ENCODE measurements around the gene CNOT10. TPM values are rescaled to one million over a fixed set of nuclear protein-coding genes. Genes with fewer than 3 reads are reported as not detected.

CNOT10 gene
- total RNA-seq, 1 donor from 2014 or later: 28.7 TPM

DNA sequence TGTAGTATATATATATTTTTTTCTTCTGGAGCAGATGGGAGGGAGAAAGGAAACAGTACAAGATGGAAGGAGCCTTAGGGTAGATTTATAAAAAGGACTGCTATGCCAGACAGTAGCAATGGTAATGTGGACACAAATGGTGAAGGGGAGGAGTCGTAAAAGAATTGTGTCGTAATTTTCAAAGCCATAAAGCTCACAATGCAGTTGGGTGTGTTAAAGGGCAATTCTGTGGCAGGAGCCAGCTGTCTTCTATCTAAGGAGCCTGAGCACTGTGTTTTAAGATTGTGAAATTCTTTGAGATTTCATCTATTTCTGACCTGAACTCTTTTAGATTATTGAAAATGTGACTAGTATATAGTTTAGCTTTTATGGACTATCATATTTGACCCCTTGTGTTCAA lies 58.9 kb downstream of the CNOT10 start:
- H3K27ac ChIP-seq: no peak overlapping the region
- no peak for DNase-seq (ENCODE audit: extremely low spot score in 2 of 2)
- no peak overlapping the region for H3K4me3 ChIP-seq
- intact Hi-C loops (cut with DNase I): no loop called here
- no peak for TF ChIP-seq POLR2AphosphoS5 (IDR thresholded peaks at IDR 0.05; ENCODE audit: insufficient read depth in 1 of 2, low read depth in 1 of 2)
- H3K9me3 ChIP-seq: no peaks in the 10 kb centered on the region
- H3K27me3 ChIP-seq: no peaks in the 10 kb centered on the region
- no peaks in the 10 kb centered on the region for H3K4me1 ChIP-seq
- H3K36me3 ChIP-seq: peaks cover 0 to 20% of the 10 kb centered on the region in 2 donors

DNA sequence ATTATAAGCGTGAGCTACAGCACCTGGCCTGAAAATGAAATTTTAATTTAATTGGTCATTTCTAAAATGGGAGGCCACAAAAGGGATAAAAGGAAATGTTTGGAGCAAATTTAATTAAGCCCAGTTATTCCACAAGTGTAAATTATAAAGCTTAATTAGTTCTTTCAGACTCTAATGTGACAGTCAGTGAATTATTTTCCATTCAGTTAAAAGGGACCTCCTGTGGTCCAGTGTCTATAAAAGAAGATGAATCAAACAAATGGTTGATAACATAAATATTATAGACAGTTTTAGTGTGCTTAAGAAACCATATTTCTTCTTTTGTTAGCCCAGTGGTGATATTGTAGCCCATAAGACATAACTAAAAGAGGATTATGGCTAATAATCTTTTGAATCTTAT lies 66.4 kb downstream of the CNOT10 start:
- no peaks in the 10 kb centered on the region for H3K4me1 ChIP-seq
- intact Hi-C loops (cut with DNase I): no loop called here
- H3K27ac ChIP-seq: no peak overlapping the region
- no peak overlapping the region for H3K4me3 ChIP-seq
- no peak for TF ChIP-seq POLR2AphosphoS5 (IDR thresholded peaks at IDR 0.05; ENCODE audit: insufficient read depth in 1 of 2, low read depth in 1 of 2)
- no peak for TF ChIP-seq POLR2A (IDR thresholded peaks at IDR 0.05)
- TF ChIP-seq, protein P1, sequence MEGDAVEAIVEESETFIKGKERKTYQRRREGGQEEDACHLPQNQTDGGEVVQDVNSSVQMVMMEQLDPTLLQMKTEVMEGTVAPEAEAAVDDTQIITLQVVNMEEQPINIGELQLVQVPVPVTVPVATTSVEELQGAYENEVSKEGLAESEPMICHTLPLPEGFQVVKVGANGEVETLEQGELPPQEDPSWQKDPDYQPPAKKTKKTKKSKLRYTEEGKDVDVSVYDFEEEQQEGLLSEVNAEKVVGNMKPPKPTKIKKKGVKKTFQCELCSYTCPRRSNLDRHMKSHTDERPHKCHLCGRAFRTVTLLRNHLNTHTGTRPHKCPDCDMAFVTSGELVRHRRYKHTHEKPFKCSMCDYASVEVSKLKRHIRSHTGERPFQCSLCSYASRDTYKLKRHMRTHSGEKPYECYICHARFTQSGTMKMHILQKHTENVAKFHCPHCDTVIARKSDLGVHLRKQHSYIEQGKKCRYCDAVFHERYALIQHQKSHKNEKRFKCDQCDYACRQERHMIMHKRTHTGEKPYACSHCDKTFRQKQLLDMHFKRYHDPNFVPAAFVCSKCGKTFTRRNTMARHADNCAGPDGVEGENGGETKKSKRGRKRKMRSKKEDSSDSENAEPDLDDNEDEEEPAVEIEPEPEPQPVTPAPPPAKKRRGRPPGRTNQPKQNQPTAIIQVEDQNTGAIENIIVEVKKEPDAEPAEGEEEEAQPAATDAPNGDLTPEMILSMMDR (IDR thresholded peaks at IDR 0.05): no peak
- DNase-seq (ENCODE audit: extremely low spot score in 2 of 2): no peak
- H3K27me3 ChIP-seq: no peaks in the 10 kb centered on the region
- peaks cover 0 to 11% of the 10 kb centered on the region in 2 donors for H3K36me3 ChIP-seq
- H3K9me3 ChIP-seq: no peaks in the 10 kb centered on the region

DNA sequence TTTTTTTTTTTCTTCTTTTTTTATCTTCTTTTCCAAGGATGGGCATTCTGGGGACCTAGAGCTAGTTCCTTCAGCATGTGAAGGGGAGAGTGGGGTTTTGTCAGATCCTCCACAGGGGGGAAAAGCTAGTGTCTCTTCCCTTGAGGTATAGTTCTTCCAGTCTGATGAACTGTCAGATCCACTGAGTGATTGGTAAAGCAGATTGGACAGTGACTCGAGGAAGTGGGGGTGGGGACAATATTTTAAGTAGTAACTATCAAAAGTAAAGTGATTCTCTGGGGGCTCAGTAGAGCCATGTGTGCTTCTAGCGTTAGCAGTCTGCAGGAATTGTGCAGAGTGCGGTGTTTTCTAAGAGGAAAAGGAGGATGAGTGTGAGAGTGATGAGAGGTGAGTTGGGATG lies 70.8 kb downstream of the CNOT10 start:
- Histone ChIP-seq H3K27me3 (no peaks in the 10 kb centered on the region), H3K4me1 (no peaks in the 10 kb centered on the region), H3K9me3 (no peaks in the 10 kb centered on the region), H3K27ac (no peak overlapping the region), H3K36me3 (peaks cover 0 to 8% of the 10 kb centered on the region in 2 donors), H3K4me3 (no peak overlapping the region)
- DNase-seq (ENCODE audit: extremely low spot score in 2 of 2): no peak
- intact Hi-C loops (cut with DNase I): no loop called here
- TF ChIP-seq POLR2A (IDR thresholded peaks at IDR 0.05): no peak
- no peak for TF ChIP-seq POLR2AphosphoS5 (IDR thresholded peaks at IDR 0.05; ENCODE audit: insufficient read depth in 1 of 2, low read depth in 1 of 2)
- TF ChIP-seq, protein P1 (IDR thresholded peaks at IDR 0.05): no peak

DNA sequence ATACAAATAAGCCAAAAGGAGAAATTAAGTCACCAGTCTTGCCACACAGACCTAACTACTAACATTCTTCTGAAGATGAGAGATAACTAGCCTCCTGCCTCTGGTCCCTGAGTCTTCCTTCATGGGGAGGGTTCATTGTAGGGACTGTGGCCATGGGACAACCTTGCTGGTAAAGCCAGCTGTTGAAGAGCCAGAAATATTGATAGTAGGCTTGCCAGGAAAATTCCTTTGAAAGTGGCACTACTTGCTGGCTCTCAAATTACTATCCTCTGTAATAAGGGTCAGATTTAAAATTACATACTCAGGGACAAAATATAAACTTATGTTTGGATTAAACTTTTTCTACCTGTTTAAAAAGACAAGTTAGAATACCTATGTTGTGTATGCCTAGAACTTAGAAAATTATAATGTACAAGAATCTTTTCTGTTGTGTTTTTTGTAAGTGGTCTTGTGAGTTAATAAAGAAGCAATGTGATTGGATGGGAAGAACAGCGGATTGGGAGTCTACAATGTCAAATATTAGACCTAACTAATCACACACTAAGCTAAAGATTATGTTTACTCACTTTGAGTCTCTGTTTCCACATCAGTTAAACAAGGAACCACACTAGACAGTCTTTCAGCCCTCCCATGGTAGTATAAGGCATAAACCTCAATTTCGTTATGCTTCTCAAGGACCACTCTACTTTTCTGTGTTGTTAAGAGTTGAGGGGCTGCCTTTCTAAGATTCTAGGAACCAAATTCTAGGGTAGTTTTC lies 72.8 kb downstream of the CNOT10 start:
- no peaks in the 10 kb centered on the region for H3K27me3 ChIP-seq
- H3K27ac ChIP-seq: no peak overlapping the region
- H3K4me1 ChIP-seq: no peaks in the 10 kb centered on the region
- H3K9me3 ChIP-seq: no peaks in the 10 kb centered on the region
- DNase-seq (ENCODE audit: extremely low spot score in 2 of 2): no peak
- H3K36me3 ChIP-seq: peaks cover 0 to 9% of the 10 kb centered on the region in 2 donors
- H3K4me3 ChIP-seq: no peak overlapping the region
- TF ChIP-seq, protein P1 (IDR thresholded peaks at IDR 0.05): no peak
- TF ChIP-seq POLR2A (IDR thresholded peaks at IDR 0.05): no peak
- no peak for TF ChIP-seq POLR2AphosphoS5 (IDR thresholded peaks at IDR 0.05; ENCODE audit: insufficient read depth in 1 of 2, low read depth in 1 of 2)
- intact Hi-C loops (cut with DNase I): no loop called here

DNA sequence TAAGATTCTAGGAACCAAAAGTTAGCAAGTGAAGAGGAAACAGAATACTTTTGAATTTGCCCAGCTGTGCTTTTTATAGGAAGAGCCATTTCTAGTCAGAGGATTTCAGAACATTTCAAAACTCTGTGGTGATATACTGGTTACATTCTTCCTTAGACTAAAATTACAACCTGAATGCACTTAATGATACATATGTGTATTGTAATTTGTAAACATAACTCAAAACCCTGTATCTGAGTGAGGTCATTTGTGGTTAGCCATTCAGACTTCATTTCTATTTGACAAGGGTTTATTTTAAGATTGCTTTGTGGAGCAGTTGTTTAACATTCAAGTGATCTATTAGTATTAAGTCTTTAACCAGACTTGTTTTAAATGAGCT lies 73.4 kb downstream of the CNOT10 start:
- no peaks in the 10 kb centered on the region for H3K4me1 ChIP-seq
- H3K27me3 ChIP-seq: no peaks in the 10 kb centered on the region
- no peaks in the 10 kb centered on the region for H3K9me3 ChIP-seq
- peaks cover 0 to 13% of the 10 kb centered on the region in 2 donors for H3K36me3 ChIP-seq
- TF ChIP-seq POLR2A (IDR thresholded peaks at IDR 0.05) (no peak), POLR2AphosphoS5 (IDR thresholded peaks at IDR 0.05; ENCODE audit: insufficient read depth in 1 of 2, low read depth in 1 of 2) (no peak)
- TF ChIP-seq, protein P1 (IDR thresholded peaks at IDR 0.05): no peak
- H3K4me3 ChIP-seq: no peak overlapping the region
- no peak overlapping the region for H3K27ac ChIP-seq
- intact Hi-C loops (cut with DNase I): no loop called here
- no peak for DNase-seq (ENCODE audit: extremely low spot score in 2 of 2)

All from vagina (tissue), 2 donors.